OCI-LY7 (cell line): Measurements from ENCODE around the gene ATP8B4. TPM values are rescaled to one million over a fixed set of nuclear protein-coding genes. Genes with fewer than 3 reads are reported as not detected.

Experiments used
- BruUV-seq: library from RNA; stranded (reverse); fragments of 400-500 nt; replicated peaks from 2 replicates; lab custom pipeline; 2021; lab: Mats Ljungman, UMichigan
- CTCF ChIA-PET: fragments of 300-600 bp; sonication (Branson Sonifier 250); formaldehyde crosslinking; loops from one replicate; lab custom pipeline; 2022; ENCODE audit warnings: antibody characterized with exemption; ENCODE audit not compliant: unreplicated experiment; lab: Charles Lee
- POLR2A ChIA-PET: fragments of 300-600 bp; sonication (Branson Sonifier 250); formaldehyde crosslinking; loops from one replicate; lab custom pipeline; 2022; ENCODE audit warnings: antibody characterized with exemption; lab: Charles Lee
- DNase-seq: peaks from one replicate; pipeline ENCODE4 v3.0.0-alpha.2; 2015; ENCODE audit warnings: low spot score
- H2AFZ ChIP-seq: fragments of 200-600 bp; sonication (generic), shearing (Covaris generic); 2 replicates; pipeline ENCODE4 v1.6.1; 2014; ENCODE audit warnings: mild to moderate bottlenecking, antibody characterized with exemption, low read length, moderate library complexity
- H3K27ac ChIP-seq: fragments of 200-600 bp; sonication (generic); 2 replicates; pipeline ENCODE4 v1.5.1; 2014; ENCODE audit warnings: mixed run types, low read depth, mild to moderate bottlenecking, moderate library complexity, low read length, inconsistent platforms; ENCODE audit not compliant: poor library complexity, severe bottlenecking
- H3K36me3 ChIP-seq: fragments of 200-600 bp; sonication (generic); 2 replicates; pipeline ENCODE4 v1.6.1; 2014; ENCODE audit warnings: mild to moderate bottlenecking, antibody characterized with exemption, low read length, moderate library complexity, mixed read lengths; ENCODE audit not compliant: insufficient read depth
- H3K4me1 ChIP-seq: fragments of 200-600 bp; sonication (generic); 2 replicates; pipeline ENCODE4 v1.5.1; 2014; ENCODE audit warnings: mild to moderate bottlenecking, low read length; ENCODE audit not compliant: insufficient read depth, poor library complexity, severe bottlenecking
- H3K4me2 ChIP-seq: fragments of 200-600 bp; sonication (generic); 2 replicates; pipeline ENCODE4 v1.6.1; 2014; ENCODE audit warnings: mild to moderate bottlenecking, low read length
- H3K4me3 ChIP-seq: fragments of 200-600 bp; sonication (generic); 2 replicates; pipeline ENCODE4 v1.5.1; 2014; ENCODE audit warnings: mild to moderate bottlenecking, low read depth, low read length; ENCODE audit not compliant: poor library complexity, severe bottlenecking
- H3K79me2 ChIP-seq: fragments of 200-600 bp; sonication (generic); 2 replicates; pipeline ENCODE4 v1.6.1; 2016; ENCODE audit warnings: low read depth, mild to moderate bottlenecking, low read length, moderate library complexity, mixed read lengths; ENCODE audit not compliant: insufficient read depth
- H3K9me2 ChIP-seq: fragments of 200-600 bp; sonication (generic); 2 replicates; pipeline ENCODE4 v1.6.1; 2016; ENCODE audit warnings: mild to moderate bottlenecking, low read length, mixed read lengths; ENCODE audit not compliant: insufficient read depth
- H3K9me3 ChIP-seq: fragments of 200-600 bp; sonication (generic); 2 replicates; pipeline ENCODE4 v1.6.1; 2014; ENCODE audit warnings: mild to moderate bottlenecking, mixed run types, low read length, mixed read lengths
- H4K20me1 ChIP-seq: fragments of 200-600 bp; sonication (generic); 2 replicates; pipeline ENCODE4 v1.6.1; 2014; ENCODE audit warnings: mild to moderate bottlenecking, antibody characterized with exemption, low read length, moderate library complexity, mixed read lengths; ENCODE audit not compliant: insufficient read depth
- CTCF ChIP-seq: fragments of 200-600 bp; sonication (generic); conservative IDR thresholded peaks from 2 replicates; pipeline ENCODE4 v1.5.1; 2014; ENCODE audit warnings: mild to moderate bottlenecking, antibody characterized with exemption, low read length, moderate library complexity, mixed read lengths
- EZH2phosphoT487 ChIP-seq: fragments of 200-600 bp; sonication (generic); IDR thresholded peaks from 2 replicates; pipeline ENCODE4 v1.6.1; 2018; ENCODE audit warnings: low read depth, borderline replicate concordance, mild to moderate bottlenecking, mixed run types, antibody characterized with exemption, low read length, moderate library complexity, mixed read lengths
- intact Hi-C: fragments of 100-400 bp; cut with micrococcal nuclease; formaldehyde crosslinking; loops from one replicate; pipeline ENCODE4 v1.10.0; 2022; ENCODE audit not compliant: unreplicated experiment
- total RNA-seq, 2 experiments: library from RNA; depleted of rRNA in 1 of 2; stranded (reverse); fragments of >200 nt in 1 of 2; shearing (Covaris generic) in 1 of 2; gene quantifications; 2 replicates each; pipeline ENCODE4 v1.2.3, GENCODE V29; 2014 to 2022

The ATP8B4 gene
- total RNA-seq, 2 experiments from 2014 or later, result not detected

GRCh38 chr15:50055332-50055731 lies 63.7 kb downstream of the ATP8B4 start:
- no peaks in the 10 kb centered on the region for H3K4me1 ChIP-seq
- POLR2A ChIA-PET, result interaction anchor here (0.6 kb wide), 1 partner anchor 70 kb away, joined by 3 read pairs; no protein-coding TSS in a partner anchor
- H3K27ac ChIP-seq, result no peak overlapping the region
- TF ChIP-seq EZH2phosphoT487 (no peak), CTCF (no peak)
- CTCF ChIA-PET, result no interaction called here
- H2AFZ ChIP-seq, result no peak overlapping the region
- H3K79me2 ChIP-seq, result no peaks in the 10 kb centered on the region
- intact Hi-C loops, result no loop called here
- H3K4me3 ChIP-seq, result no peak overlapping the region
- no peaks in the 10 kb centered on the region for H4K20me1 ChIP-seq
- DNase-seq, result no peak
- H3K4me2 ChIP-seq, result no peak overlapping the region
- H3K9me3 ChIP-seq, result no peaks in the 10 kb centered on the region
- H3K36me3 ChIP-seq, result no peaks in the 10 kb centered on the region
- no peaks in the 10 kb centered on the region for H3K9me2 ChIP-seq
- BruUV-seq, result no TSS peak

- no peak for DNase-seq
- Histone ChIP-seq H3K4me2 (no peak overlapping the region), H3K9me2 (no peaks in the 10 kb centered on the region), H4K20me1 (no peaks in the 10 kb centered on the region), H3K79me2 (no peaks in the 10 kb centered on the region), H3K36me3 (no peaks in the 10 kb centered on the region), H3K4me1 (no peaks in the 10 kb centered on the region), H3K4me3 (no peak overlapping the region), H2AFZ (no peak overlapping the region), H3K27ac (no peak overlapping the region), H3K9me3 (no peaks in the 10 kb centered on the region)
- TF ChIP-seq CTCF, result no peak
- no peak for TF ChIP-seq EZH2phosphoT487
- intact Hi-C loops, result no loop called here
- ChIA-PET POLR2A (no interaction called here), CTCF (no interaction called here)
- no TSS peak for BruUV-seq
Observed at GRCh38 chr15:50053055-50053856, 65.8 kb downstream of the ATP8B4 start.

GRCh38 chr15:50051811-50052419 lies 67.1 kb downstream of the ATP8B4 start:
- ChIA-PET POLR2A (interaction anchor here (0.5 to 0.8 kb wide), 2 partner anchors 11 to 876 kb away, joined by 4 read pairs; no protein-coding TSS in a partner anchor), CTCF (no interaction called here)
- Histone ChIP-seq H3K4me3 (no peak overlapping the region), H3K9me2 (no peaks in the 10 kb centered on the region), H3K4me1 (no peaks in the 10 kb centered on the region), H4K20me1 (no peaks in the 10 kb centered on the region), H3K79me2 (no peaks in the 10 kb centered on the region), H3K4me2 (no peak overlapping the region), H3K36me3 (no peaks in the 10 kb centered on the region), H3K27ac (no peak overlapping the region), H2AFZ (no peak overlapping the region), H3K9me3 (no peaks in the 10 kb centered on the region)
- no TSS peak for BruUV-seq
- peak; percentile 72 for TF ChIP-seq CTCF
- TF ChIP-seq EZH2phosphoT487, result no peak
- peak; percentile 11 for DNase-seq
- intact Hi-C loops, result no loop called here
